GM18520 (cell line): Measurements from ENCODE around the gene CNBP.

Experiments used
- ATAC-seq: cut with Tn5 transposase; IDR thresholded peaks from one replicate; pipeline ENCODE4 v1.9.1; 2021; ENCODE audit not compliant: unreplicated experiment

Gene CNBP

DNA sequence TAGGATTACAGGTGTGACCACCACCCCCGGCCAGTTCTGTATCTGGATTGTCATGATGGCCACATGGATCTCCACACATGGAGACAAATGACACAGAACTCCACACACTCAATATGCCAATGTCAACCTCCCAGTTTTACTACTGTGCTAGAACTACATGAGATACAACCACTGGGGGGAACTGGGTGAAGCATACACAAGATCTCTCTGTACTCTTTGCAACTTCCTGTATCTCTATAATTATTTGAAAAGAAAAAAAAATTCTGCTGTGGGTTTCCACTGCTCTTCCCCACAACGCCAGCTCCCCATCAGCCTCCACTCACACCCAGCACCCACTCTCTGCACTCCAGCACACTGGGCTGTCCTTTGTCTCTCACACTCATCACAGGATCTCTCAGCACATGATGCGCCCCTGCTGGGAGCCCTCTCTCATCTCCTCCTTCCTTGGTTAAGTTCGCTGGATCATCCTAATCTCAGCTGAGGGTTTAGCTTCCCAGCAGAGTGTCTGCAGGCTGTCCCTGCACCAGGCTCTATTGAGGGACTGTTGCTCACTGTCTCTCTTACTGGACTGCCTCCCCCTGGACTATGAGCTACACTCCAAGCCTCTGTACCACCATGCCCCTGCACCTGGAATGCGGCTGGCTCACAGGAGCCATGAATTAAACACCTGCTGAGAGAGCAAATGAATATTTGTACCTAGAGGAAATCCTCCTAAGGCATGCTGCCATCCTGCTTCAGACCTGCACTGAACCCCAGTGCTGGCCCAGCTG lies 51.4 kb downstream of the CNBP start:
- ATAC-seq, result no peak

- no peak for ATAC-seq
These were observed 52.1 kb downstream of the CNBP start for GRCh38 chr3:129131465-129132088.

DNA sequence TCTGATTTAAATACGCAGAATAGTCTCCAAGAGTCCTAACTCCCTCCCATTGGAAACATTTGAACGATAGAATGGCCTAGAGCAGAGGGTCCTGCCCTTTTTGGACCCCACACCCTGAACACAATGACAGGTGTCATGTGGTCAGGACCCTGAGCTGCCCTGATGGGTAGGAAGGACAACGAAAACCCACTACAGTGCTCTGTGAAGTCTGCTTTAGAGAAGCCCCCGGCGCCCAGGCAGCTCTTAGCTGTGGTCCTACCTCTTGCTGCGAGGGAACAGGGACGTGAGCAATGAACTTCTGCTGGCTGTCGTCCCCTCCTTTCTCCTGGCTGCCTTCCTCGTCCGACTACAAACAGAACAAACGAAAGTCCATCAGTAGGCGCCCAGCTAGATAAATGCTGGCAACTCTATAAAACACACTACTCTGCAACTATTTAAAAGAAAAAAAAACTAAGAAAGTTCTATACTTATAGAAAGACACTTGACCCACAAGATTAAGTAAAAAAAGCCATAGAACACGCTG lies 53.3 kb downstream of the CNBP start:
- ATAC-seq, result no peak

DNA sequence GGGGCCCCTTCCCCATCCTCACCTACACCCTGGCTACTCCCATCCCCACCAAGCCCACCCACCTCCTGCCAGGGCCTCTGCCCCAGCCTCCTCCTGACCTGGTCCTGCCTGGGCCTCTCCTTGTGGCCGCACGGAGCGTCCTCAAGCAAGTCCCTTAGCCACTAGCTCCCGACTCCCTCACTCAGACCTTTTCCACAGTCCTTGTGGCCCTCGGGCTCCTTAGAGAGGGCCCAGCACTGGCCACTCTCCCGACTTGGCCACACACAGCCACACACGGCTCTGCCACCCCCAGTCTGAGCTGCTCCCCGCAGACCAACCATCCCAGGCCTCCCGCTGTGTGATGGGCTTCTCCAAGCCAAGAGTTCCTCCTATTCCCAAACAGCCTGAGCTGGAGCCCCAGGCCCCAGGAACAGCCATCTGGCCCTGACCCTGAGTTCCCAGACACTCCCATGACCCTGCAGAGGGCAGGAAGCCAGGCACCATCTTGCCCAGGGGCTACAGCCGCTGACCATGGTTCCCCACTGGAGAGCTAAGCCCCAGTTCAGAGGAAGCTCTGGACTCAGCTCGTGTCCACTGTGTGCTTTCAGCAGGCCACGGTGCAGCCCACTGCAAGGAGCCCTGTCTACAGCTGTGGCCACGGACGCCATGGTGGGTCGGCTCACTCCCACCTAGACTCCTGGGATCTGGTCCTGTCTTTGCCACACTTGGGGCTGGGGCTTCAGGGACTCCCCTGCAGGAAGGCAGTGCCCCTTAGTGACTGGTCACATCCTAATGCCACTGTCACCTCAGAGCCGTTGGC lies 55.1 kb downstream of the CNBP start:
- ATAC-seq, result no peak

DNA sequence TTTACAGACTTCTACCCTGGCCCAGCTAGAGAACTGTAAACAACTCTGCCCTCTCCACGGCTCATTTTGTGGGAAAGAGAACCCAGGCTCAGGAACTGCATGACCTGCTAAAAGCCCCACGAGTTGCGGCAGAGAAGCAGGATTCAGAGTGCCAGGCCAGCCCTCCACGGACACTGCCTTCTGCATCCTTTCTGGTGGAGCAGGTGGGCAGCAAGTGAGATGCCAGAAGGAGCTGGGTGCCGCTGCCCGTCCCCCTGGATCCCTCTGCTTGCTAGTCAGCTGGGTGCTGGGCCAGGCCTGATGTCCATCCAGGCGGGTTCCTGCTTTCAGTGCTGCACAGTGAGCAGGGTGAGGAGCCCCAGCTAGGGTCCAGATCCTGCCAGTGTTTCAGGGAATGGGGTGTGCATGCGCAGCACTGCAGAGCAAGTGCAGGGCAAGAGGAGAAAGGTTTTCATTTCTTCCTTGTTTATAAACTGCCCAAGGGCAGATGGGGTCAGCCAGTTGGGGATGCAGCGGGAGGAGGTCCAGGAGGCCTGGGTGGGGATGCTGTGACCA lies 56.9 kb downstream of the CNBP start:
- no peak for ATAC-seq

- ATAC-seq, result no peak
These were observed 60.2 kb downstream of the CNBP start for GRCh38 chr3:129123314-129124060.

DNA sequence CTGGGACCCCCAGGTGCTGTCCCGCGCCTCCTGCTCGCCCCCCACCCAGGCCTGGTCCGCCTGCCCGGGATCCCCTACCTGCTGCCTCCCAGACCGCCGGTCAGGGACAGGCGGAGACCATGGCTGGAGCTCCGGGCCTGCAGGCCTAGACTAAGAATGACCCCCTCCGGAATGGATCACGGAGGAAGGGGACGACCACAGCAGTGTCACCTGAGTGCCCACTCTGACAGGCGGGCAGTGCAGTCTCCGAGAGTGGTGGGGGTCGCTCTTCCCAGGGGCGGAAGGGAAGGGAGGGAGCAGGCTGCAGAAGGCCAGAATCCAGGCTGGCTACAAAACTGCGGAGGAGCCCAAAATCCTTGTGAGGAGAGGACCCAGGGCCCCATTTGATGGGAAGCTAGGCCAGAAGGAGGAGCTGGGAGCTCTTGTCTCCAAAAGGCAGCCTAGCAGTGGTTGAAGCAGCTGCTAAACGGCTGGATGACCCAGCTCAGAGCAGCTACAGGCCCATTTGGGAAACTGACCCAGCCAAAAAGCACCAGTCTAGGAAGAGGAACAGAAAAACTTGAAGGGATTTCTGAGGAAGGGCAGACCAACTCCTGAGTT lies 61.2 kb downstream of the CNBP start:
- no peak for ATAC-seq

DNA sequence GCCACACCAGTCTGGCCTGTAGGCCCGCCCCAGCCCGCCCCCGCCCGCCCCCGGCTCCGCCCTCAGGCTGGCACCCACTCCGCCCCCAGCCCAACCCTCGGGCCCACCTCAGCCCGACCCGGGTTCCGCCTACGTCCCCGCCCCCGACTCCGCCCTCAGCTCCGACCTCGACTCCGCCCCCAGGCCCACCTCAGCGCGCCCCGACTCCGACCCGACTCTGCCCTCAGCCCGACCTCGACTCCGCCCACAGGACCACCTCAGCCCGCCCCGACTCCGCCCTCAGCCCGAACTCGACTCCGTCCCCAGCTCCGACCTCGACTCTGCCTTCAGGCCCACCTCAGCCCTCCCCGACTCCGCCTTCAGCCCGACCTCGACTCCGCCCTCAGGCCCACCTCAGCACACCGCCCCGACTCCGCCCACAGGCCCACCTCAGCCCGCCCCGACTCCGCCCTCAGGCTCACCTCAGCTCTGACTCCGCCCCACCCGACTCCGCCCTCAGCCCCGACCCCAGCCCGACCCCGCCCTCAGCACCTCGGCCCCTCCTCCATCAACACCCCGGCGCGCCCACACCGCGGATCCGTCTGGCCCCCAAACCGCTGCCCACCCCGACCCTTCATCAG lies 61.8 kb downstream of the CNBP start, which contains the start of gene RAB43:
Gene RAB43, minus strand, starts transcription at position 13 of the 620 bp plus-strand sequence. CDS start 315 bp downstream, outside the sequence.
- peak; percentile 33 for ATAC-seq

DNA sequence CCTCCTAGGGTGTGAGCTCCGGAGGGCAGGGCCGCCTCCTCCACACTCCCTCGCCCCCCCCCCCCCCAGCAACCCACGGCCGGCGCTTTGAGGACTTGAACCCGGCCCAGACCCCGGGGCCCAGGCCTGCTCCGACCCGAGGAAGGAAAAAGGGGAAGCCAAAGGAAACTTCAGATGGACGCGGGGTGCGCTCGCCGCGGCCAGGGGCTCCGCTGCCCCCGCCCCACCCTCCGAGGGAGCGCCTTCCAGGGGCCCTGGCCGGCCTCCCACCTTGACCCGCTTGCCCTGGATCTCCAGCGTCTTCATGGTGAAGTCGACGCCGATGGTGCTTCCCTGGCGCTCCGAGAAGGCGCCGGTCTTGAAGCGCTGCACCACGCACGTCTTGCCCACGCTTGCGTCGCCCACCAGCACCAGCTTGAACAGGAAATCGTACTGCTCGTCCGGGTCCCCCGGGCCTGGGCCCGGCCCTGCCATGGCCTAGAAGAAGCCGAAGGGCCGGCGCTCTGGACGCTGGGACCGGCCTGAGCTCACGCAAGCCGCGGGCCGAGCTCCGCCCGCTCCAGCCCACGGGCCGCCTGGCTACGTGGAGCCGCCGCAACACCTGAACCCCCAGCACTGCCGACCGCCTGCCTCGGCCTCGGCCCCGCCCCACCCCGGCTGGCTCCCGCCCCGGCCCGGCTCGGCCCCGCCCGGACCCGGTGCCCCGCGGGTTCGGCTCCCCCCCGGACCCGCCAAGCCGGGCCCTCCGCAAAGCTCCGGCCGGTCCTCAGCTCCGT lies 62.5 kb downstream of the CNBP start:
- no peak for ATAC-seq

DNA sequence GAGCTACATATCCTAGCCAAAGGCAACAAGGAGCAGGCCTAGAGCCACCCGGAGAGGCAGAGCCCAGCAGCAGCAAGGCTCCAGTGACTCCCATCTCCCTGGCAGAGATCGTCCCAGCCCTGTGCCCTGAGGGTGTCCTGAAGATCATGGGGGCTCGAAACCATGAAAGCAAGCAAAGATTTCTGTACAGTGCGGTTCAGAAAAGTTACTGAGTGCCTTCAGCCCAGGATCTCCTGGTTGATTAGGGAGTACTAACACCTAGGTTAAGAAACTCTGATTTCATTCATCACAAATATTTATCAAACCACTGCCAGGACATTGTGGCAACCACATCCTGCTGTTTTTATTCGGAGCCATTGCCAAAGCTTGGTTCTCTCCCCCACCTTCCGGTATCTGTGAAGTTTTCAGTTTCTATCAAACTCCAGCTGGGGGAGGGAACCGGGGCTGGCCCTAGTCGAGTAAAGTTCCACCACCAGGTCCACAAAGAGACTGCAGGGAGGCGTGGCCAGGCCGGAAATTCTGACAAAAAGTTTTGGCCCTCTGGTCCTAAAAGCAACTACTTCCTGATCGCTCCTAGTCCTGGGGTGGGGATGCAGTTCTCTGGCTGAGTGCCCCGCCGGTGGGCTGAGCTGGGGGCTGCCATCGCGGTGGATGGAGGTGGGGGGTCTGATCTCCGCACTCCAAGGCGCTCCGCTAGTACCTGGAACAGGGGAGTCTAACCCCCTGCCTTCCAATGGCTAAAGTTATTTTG lies 63.3 kb downstream of the CNBP start:
- peak; percentile 62 for ATAC-seq

DNA sequence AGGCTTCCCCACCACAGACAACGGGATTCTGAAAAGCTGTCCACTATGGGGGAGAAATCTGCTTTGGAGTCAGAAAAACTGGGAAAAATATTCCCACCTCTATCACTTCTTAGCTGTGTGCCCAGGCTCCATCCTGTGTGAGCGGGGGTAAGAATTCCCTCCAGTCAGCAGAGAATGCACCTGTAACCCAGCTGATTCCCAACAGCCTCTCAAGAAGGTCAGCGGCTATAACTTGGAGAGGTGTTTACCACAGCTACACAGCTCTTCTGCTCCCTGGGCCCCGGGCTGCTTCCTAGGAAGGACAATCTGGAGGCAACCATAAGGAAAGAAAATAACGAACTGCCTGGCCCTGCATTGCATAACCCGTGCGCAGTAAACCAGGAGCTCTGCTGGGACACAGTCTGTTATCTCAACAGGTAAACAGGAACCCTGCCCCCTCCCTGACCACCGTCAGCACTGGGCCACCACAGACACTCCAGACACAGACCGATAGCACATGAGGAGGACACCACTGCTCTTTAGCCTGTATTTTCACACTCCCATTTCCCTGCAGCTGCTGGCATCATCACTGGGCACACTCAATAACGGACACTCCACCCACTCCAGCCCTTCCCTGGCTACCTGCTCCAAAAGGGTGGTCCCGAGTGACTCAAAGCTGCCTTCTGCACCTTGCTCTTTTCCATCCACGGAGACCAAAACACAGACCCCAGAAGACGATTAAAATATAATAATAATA lies 64.2 kb downstream of the CNBP start:
- no peak for ATAC-seq

- ATAC-seq, result no peak
These were observed 65.0 kb downstream of the CNBP start for GRCh38 chr3:129118745-129119144.
